Measurements from ENCODE around the gene CRTC1. TPM values are rescaled to one million over a fixed set of nuclear protein-coding genes. Genes with fewer than 3 reads are reported as not detected.
A peak's percentile ranks its signal among the peaks of the same experiment; 100 is the strongest.
"Not testable (repeated sequence)": the region's sequence is repeated elsewhere in the genome, so short reads cannot be mapped to it uniquely, and the experiment has no call there.

Gene CRTC1
- polyA plus RNA-seq, 12 donors, result 9.8 to 29.3 (median 11.7) TPM; not detected in 1

DNA sequence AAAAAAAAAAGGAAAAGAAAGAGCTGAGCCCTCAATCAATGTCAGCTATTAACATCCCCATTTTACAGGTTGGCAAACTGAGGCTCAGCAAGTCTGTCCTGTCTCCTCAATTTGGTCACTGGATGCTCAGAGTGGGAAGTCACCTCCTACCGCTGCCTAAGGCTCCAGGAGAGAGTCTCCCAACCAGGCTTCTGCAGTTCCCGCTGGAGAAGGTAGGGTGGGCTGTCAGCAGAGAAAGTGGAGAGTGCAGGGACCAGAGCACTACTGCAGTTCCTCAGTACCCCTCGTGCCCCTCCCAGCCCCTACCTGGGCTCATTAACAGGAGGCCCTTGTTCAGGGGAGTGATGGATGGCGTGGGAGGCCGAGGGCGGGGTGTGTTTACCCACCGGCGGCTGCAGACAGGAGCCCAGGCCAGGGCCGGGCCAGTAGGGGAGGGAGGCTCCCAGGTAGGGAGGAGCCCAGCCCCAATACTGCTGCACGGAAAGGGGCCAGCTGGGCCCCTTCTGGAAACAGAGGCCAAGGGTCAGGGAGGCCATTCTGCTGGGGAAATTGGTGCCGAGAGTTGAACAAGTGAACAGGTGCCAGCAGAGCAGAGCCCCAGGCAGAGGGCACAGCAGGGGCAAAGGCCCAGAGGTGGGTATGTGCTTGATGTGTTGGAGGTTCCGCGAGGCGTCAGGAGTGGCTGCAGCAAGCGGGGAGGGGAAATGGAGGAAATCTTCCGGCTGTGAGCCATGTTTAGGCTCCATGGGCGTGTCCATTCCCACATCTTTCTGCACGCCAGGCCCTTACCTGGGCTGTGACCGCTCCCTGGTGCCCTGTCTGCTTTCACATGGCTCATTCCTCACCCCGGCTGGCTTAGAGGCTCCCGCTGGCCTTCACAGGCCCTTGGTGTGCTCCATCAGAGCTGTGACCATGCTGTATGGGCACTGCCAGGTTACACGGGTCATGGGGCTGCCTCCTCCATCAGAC lies 115.2 kb downstream of the CRTC1 start:
- DNase-seq, result no peak

DNA sequence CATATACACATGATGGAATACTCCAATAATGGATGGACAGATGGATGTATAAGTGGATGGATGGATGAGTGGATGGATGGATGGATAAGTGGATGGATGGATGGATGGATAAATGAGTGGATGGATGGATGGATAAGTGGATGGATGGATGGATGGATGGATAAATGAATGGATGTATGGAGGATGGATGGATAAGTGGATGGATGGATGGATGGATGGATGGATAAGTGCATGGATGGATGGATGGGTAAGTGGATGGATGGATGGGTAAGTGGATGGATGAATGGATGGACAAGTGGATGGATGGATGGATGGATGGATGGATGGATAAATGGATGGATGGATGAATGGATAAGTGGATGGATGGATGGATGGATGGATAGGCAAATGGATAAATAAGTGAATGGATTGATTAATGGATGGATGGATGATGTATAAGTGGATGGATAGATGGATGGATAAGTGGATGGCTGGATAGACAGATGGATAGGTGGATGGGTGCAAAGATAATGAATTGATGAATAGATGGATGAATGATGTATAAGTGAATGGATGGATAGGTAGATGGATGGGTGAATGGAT lies 116.0 kb downstream of the CRTC1 start:
- no peak for DNase-seq

DNA sequence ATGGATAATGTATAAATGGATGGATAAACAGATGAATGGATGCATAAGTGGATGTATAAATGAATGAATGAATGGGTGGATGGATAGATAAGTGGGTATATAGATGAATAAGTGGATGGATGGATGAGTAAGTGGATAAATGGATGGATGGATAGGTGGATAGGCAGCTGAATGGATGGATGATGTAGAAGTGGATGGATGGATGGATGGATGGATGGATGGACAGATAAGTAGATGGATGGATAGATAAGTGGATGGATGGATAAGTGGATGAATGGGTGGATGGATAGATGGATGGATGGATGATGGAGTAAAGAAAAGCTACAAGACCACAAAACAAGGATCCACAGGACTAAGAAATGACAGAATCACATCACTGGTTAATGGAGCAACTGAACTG lies 116.6 kb downstream of the CRTC1 start:
- no peak for DNase-seq

DNA sequence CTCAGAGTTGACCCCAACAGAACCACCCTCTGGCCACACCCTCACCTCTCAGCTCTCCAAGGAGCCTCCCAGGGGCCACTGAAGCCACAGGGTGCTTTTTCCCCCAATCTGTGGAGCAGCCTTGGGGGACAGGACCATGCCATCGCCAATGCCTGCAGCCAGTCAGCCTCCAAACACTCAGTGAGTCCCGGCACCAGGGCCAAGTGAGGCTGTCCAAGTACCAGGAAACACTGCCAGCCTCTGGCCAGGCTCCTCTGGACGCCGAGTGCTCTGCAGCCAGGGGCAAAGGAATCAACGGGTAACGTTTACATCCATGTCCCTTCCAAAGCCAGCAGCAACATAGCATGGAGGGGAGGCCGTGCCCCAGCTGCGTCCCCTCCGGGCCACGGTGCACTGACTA lies 117.2 kb downstream of the CRTC1 start:
- no peak for DNase-seq

DNA sequence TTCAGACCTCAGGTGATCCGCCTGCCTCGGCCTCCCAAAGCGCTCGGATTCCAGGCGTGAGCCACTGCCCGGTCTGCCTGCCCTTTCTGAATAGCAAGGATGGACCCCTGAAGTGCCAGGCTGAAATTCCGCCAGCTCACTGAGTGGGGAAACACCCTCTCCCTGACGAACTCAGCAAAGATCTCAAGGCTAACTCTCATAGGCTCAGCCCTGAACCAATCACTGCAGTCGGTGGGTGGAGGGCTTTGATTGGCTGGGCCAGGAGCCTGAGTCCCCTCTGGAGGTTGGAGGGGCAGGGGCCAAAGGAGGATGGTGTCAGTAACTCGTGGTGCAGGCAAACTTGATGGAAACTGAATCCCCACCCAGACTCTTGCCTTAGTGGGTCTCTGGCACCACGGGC lies 118.9 kb downstream of the CRTC1 start:
- no peak for DNase-seq

DNA sequence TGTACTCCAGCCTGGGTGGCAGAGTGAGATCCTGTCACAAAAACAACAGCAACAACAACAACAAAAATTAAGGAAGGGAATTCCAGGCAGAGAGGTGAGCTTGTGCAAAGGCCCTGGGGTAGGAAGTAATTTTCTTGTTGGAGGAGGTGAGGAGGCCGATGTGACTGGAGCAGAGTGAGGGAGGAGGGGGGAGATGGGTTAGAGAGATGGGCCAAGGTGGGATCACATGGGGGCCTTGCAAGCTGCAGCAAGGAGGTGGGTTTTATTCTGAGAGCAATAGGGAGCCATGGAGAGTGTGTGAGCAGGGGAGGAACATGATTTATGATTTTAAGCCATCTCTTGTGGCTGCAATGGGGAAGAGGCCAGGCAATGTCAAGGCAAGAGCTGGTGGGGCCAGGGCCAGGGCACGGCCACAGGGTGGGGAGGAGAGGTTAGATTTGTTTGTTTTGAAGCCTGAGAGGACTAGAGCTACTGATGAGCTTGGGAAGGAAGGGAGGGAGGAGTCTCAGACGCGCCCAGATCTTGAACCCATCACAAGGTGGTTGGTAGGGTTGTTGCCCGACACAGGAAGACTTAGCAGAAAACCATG lies 120.2 kb downstream of the CRTC1 start:
- no peak for DNase-seq

DNA sequence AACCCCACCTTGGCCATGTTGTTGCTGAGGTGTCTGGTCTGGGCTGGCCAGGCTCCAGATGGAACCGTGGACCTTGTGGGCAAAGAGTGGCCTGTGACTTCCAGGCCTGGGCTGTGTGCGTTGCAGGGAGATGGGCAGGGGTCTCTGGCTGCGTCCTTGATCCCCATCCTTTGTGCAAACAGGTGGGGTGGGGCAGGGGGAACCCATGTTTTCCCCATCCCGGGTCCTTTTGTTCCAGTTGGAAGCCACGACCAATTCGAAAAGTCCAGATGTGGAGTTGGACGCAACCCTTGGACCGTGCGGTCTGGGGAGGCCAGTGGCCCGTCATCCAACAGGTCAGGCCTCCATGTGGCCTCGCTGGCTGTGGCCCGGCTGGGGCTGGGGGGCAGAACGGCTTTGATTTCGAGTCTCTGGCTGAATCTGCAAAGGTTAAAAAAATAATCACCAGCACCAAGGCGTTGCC lies 120.7 kb downstream of the CRTC1 start:
- no peak for DNase-seq

DNA sequence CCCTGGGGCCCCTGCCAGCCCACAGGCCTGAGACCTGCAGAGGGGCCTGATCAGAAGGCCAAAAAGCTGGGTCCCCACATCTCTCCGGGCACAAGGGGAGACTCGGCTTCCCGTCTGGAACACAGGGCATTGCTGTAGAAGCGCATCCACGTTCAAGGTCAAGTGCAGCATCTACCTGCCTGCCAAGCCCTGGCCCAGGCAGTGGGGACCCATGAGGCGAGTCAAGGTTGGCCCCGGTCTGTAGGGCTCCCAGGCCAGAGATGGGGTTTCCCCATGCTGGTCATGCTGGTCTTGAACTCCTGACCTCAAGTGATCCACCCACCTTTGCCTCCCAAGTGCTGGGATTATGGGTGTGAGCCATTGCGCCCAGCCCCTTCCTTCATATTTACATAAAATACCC lies 121.2 kb downstream of the CRTC1 start:
- DNase-seq, result no peak

DNA sequence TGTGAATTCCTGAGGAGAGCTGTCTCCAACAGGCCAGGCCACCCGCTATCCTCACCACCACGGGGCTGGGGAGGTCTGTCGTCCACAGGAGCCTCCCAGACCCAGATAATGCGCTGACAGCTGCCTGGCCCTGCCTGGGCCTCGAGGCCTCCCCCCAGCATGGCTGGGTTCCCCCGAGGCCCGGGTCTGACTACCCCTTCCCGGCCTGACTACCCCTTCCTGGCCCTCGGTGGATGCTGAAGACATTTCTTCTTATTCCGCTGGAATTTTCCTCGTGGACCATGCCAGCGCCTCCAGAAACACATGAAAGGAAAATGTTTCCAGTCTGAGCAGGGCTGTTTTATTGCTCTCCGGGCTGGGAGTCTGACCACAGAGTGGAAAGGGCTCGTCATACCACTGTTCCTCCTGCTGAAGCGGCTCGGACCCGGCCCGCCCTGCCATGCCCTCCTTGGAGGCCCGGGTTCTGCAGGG lies 124.4 kb downstream of the CRTC1 start:
- peak; percentile 74 for DNase-seq

DNA sequence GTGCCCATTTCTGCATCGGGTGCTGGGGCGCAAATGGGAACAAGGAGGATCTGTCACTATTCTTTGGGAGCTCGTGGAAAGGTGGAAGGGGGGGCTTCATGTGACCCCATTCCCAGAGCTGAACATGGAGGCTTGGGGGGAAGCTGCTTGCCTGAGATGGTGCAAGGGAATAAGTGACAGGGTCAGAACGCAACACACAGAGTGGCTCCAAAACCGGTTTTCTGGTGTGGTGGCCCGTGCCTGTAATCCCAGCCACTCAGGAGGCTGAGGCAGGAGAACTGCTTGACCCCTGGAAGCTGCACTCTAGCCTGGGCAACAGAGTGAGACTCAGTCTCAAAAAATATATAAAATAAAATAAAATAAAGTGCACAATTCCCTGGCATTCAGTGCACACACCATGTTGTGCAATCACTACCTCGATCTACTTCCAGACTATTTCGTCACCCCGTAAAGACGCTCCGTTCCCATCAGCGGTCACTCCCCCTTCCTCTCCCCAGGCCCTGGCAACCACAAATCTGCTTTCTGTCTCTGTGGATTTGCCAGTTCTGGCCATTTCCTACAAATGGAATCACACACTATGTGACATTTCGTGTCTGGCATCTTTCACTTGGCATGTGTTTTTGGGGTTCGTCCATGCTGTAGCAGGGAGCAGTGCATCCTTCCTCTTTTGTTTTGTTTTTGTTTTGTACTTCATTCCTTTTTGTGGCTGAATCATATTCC lies 125.8 kb downstream of the CRTC1 start:
- DNase-seq, result no peak

DNA sequence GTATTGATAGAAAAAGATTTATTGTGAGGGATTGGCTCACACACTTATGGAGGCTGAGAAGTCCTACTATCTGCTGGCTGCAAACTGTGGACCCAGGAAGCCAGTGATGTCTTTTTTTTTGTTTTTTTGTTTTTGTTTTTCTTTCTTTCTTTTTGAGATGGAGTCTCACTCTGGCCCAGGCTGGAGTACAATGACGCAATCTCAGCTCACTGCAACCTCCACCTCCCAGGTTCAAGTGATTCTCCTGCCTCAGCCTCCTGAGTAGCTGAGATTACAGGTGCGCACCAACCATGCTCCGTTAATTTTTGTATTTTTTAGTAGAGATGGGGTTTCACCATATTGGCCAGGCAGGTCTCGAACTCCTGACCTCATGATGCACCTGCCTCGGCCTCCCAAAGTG lies 128.2 kb downstream of the CRTC1 start:
- DNase-seq, result not testable (repeated sequence)

DNA sequence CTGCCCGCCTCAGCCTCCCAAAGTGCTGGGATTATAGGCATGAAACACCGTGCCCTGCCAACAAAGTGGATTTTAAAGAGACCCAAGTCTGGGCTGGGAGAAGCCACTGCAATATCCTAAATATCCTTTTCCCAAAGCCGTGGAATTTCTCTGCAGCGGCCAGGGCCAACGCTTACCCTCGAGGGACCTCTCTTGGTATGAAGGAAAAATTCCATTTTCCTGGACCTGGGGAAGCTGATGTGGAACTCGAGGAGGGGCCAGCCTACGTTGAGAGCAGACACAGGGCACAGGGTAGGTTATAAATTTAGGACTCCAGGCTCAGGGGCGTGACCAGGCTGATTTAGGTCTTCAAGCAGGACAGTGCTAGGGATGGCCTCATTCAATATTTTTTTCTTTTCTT lies 130.6 kb downstream of the CRTC1 start:
- peak; percentile 68 for DNase-seq

DNA sequence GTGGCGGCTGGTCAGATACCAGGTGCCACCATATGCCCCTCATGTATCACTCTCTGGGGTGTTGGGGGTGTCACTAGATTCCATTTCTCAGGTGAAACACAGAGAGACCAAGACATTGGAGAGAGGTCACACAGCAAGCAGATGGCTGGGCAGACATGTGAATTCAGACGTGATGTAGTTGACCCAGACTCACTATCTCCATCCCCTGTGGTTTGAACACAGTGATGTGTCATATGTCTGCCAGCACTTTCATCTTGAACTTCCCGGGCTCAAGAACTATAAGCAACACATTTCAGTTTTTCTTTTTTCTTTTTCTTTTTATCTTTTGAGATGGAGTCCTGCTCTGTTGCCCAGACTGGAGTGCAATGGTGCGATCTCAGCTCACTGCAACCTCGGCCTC lies 132.2 kb downstream of the CRTC1 start:
- DNase-seq, result no peak

DNA sequence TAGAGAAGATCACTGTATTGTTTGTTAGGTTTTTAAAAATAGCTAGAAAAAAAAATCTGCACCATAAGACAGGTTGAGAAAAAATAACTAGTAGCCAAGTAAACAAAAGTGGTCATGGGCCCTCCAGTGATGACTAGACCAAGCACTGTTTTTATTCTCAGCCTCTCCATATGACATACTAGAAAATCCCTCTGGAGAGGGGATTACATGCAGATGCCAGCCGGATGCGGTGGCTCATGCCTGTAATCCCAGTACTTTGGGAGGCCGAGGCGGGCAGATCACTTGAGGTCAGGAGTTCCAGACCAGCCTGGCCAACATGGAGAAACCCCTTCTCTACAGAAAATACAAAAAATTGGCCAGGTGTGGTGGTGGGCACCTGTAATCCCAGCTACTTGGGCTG lies 133.2 kb downstream of the CRTC1 start:
- DNase-seq, result not testable (repeated sequence)

DNA sequence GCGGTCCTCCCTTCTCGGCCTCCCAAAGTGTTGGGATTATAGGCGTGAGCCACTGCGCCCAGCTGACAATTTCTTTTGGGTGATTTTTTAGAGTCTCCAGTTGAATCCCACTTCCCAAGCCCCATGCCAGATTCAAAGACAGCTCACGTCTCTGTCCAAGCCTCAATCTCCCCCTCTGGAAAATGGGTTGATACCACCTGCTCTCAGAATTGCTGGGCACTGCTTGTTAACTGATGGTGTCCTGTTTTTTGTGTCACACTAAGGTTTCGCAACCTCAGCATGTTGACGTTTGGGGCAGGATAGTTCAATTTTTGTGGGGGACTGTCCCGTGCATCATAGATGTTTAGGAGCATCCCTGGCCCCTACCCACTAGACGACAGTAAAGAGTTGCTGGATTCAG lies 134.1 kb downstream of the CRTC1 start:
- no peak for DNase-seq

DNA sequence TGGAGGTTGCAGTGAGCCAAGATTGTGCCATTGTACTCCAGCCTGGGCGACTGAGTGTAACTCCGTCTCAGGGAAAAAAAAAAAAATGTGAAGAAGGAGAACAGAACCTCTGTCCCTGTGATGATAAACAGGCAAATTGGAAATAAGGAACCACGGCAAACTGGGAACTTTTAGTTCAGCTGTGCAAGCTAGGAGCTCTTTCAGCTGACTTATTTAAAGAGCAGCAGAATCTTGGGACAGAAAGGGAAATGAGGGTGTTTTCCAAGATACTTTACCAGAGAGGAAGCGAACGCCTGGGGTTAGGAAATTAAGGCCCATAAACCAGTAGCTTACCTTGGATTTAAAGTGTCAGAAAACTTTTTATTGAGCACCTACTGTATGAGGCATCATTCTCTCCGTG lies 145.3 kb downstream of the CRTC1 start:
- DNase-seq, result no peak

DNA sequence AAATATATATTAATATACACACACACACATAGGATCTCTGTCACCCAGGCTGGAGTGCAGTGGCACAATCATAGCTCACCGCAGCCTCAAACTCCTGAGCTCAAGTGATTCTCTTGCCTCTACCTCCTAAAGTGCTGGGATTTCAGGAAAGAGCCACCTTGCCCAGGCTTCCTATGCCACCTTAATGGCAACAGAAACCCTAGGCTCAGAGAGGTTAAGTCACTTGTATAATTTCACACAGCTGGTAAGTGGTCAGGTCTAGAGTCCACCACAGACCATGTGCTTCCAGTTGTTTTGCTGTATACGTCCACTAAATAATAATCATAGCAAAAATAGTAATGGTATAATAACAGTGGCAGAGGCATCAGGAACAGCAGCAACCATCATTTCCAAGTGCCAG lies 147.0 kb downstream of the CRTC1 start:
- no peak for DNase-seq

DNA sequence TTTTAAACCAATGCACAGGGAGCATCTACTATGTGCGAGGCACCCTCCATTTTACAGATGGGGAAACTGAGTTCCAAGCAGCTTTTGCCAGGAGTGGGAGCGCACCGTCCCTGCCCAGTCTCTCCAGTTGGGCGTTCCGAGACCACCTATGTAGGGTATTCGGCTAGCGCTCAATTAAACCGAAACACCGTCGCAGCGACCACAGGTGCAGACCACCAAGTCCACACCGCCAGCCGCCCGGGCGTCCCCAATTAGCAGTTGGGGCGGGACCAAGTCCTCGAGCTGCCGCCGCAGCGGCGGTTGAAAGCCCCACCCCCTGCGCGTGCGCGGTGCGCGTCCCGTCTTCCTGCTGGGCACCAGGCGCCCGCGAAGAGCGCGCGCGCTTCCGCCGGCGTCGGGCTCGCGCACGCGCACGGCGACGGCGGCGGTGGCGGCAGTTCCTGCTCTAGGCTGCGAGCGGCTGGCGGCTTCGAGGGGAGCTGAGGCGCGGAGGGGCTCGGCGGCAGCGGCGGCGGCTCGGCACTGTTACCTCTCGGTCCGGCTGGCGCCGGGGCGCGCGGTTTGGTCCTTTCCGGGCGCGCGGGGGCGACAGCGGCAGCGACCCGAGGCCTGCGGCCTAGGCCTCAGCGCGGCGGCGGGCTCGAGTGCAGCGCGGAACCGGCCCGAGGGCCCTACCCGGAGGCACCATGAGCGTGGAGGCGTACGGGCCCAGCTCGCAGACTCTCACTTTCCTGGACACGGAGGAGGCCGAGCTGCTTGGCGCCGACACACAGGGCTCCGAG lies 148.2 kb downstream of the CRTC1 start, which contains the start of gene UPF1:
Gene UPF1 (plus strand): TSS at position 436 of the 782 bp plus-strand sequence. CDS start 251 bp downstream, at position 687.
- peak; percentile 94 for DNase-seq

Measured in muscle of arm (tissue), 12 donors.